B cell (primary cell): ENCODE results near the gene ERVMER34-1. TPM values are rescaled to one million over a fixed set of nuclear protein-coding genes. Genes with fewer than 3 reads are reported as not detected.

Experiments used
- ATAC-seq: fragments of 200-7000 bp; cut with Tn5 transposase; one replicate; pipeline ENCODE4 v1.10.0; 2021; ENCODE audit warnings: low read depth, mild to moderate bottlenecking, moderate number of reproducible peaks, moderate library complexity
- CTCF ChIA-PET: fragments of 350-600 bp; sonication (Branson Sonifier 250); formaldehyde crosslinking; loops from one replicate; lab custom pipeline; 2021; ENCODE audit warnings: antibody characterized with exemption, inconsistent platforms; lab: Charles Lee
- POLR2A ChIA-PET: fragments of 350-600 bp; sonication (Branson Sonifier 250); formaldehyde crosslinking; loops from one replicate; lab custom pipeline; 2021; ENCODE audit warnings: antibody characterized with exemption; lab: Charles Lee
- DNase-seq: peaks from one replicate; pipeline ENCODE4 v3.0.0; 2013
- H2AFZ ChIP-seq: 2 replicates; pipeline ENCODE4 v1.6.1; 2012; ENCODE audit warnings: mild to moderate bottlenecking, low read depth, low read length; ENCODE audit not compliant: insufficient read depth, poor library complexity, severe bottlenecking
- H3K27ac ChIP-seq, 2 donors: 1 replicate in 1 of 2; 2 replicates in 1 of 2; pipeline ENCODE4 v1.5.1; 2012 to 2013; ENCODE audit warnings: low read length in 2 of 2, mild to moderate bottlenecking in 2 of 2, moderate library complexity in 1 of 2
- H3K27me3 ChIP-seq, 4 experiments: fragments of 200-600 bp in 1 of 4; sonication (generic) in 1 of 4; replicated peaks in 1 of 4; 1 replicate in 2 of 4; 2 replicates in 2 of 4; pipeline versions ENCODE4 v1.6.1 to v1.7.0; 2013 to 2016; ENCODE audit warnings: low read length in 3 of 4, mild to moderate bottlenecking in 2 of 4, mixed read lengths in 1 of 4, moderate library complexity in 1 of 4; ENCODE audit not compliant: insufficient read depth in 4 of 4, control insufficient read depth in 3 of 4; ENCODE audit errors: control extremely low read depth in 1 of 4
- H3K36me3 ChIP-seq, 2 experiments: replicated peaks in 1 of 2; 1 replicate in 1 of 2; 2 replicates in 1 of 2; pipeline versions ENCODE4 v1.6.1 to v1.7.1; 2013; ENCODE audit warnings: low read length in 1 of 2; ENCODE audit not compliant: insufficient read depth in 2 of 2, control insufficient read depth in 1 of 2; ENCODE audit errors: control extremely low read depth in 1 of 2, extremely low read depth in 1 of 2
- H3K4me1 ChIP-seq, 2 donors: fragments of 200-600 bp in 1 of 2; sonication (generic) in 1 of 2; 1 replicate in 1 of 2; 2 replicates in 1 of 2; pipeline versions ENCODE4 v1.5.1 to v1.6.1; 2013 to 2017; ENCODE audit warnings: low read length in 2 of 2; ENCODE audit not compliant: control insufficient read depth in 2 of 2, insufficient read depth in 2 of 2
- H3K4me2 ChIP-seq: replicated peaks from 2 replicates; pipeline ENCODE3; 2012; ENCODE audit warnings: mild to moderate bottlenecking, low read depth, low read length; ENCODE audit not compliant: poor library complexity, severe bottlenecking
- H3K4me3 ChIP-seq, 5 experiments: fragments of 200-600 bp in 1 of 5; sonication (generic) in 1 of 5; 1 replicate in 3 of 5; 2 replicates in 2 of 5; pipeline versions ENCODE4 v1.5.1 to v1.7.0; 2011 to 2016; ENCODE audit warnings: low read length in 4 of 5, mild to moderate bottlenecking in 4 of 5, low read depth in 2 of 5, control low read depth in 1 of 5, moderate library complexity in 1 of 5; ENCODE audit not compliant: insufficient read depth in 1 of 5; ENCODE audit errors: control extremely low read depth in 1 of 5, extremely low read depth in 1 of 5
- H3K79me2 ChIP-seq: fragments of 200-600 bp; sonication (generic); one replicate; pipeline ENCODE4 v1.6.0; 2016; ENCODE audit warnings: low read length; ENCODE audit not compliant: control insufficient read depth, insufficient read depth
- H3K9ac ChIP-seq: fragments of 200-600 bp; sonication (generic); 2 replicates; pipeline ENCODE4 v1.6.1; 2017; ENCODE audit warnings: mild to moderate bottlenecking, low read length, moderate library complexity
- H3K9me3 ChIP-seq, 3 donors: one replicate each; pipeline versions ENCODE4 v1.6.1 to v1.7.1; 2013; ENCODE audit warnings: low read length in 2 of 3; ENCODE audit not compliant: control insufficient read depth in 2 of 3, insufficient read depth in 1 of 3; ENCODE audit errors: control extremely low read depth in 1 of 3
- H4K20me1 ChIP-seq: 2 replicates; pipeline ENCODE4 v1.6.0; 2012; ENCODE audit warnings: mild to moderate bottlenecking, low read length; ENCODE audit not compliant: insufficient read depth, control insufficient read depth, poor library complexity, severe bottlenecking
- H3K27ac Mint-ChIP-seq: one replicate; pipeline ENCODE4 v1.8.0; 2021; ENCODE audit warnings: mixed read lengths
- H3K27me3 Mint-ChIP-seq: one replicate; pipeline ENCODE4 v1.8.0; 2021; ENCODE audit warnings: mixed read lengths
- H3K4me1 Mint-ChIP-seq: one replicate; pipeline ENCODE4 v1.8.0; 2021; ENCODE audit warnings: mixed read lengths
- H3K4me3 Mint-ChIP-seq: one replicate; pipeline ENCODE4 v1.8.0; 2021; ENCODE audit warnings: mixed read lengths
- H3K9me3 Mint-ChIP-seq: one replicate; pipeline ENCODE4 v1.8.0; 2022; ENCODE audit warnings: mixed read lengths; ENCODE audit not compliant: insufficient read depth
- EZH2 ChIP-seq: IDR thresholded peaks from 2 replicates; pipeline ENCODE4 v1.6.1; 2012; ENCODE audit warnings: borderline replicate concordance, low read depth, mild to moderate bottlenecking, moderate library complexity, low read length; ENCODE audit not compliant: insufficient read depth, poor library complexity, severe bottlenecking
- WGBS: methylation state at CpG from one replicate; pipeline ENCODE4 v1.1.5; 2013; ENCODE audit warnings: missing lambda C conversion rate; ENCODE audit not compliant: insufficient coverage; 5-methylcytosine and 5-hydroxymethylcytosine counted together
- intact Hi-C: fragments of 100-400 bp; cut with micrococcal nuclease; formaldehyde crosslinking; loops from one replicate; pipeline ENCODE4 v1.10.0; 2022
- polyA plus RNA-seq: library from polyadenylated mRNA; depleted of rRNA; stranded (reverse); fragments of >200 nt; gene quantifications from 2 replicates; pipeline ENCODE4 v1.2.3, GENCODE V29; 2012
- total RNA-seq, 2 donors: library from RNA; stranded (reverse); fragments of 120-200 nt in 1 of 2; gene quantifications; 1 replicate in 1 of 2; 2 replicates in 1 of 2; pipeline versions ENCODE4 v1.2.3 to v1.2.4, GENCODE V29; 2013 to 2022
- TF ChIP-seq, protein P1 (sequence below): fragments of 200-600 bp; IDR thresholded peaks from one replicate; pipeline ENCODE4 v1.8.0; 2022; ENCODE audit warnings: antibody characterized with exemption, mild to moderate bottlenecking

The ERVMER34-1 gene
- total and polyA plus RNA-seq, 2 donors (not counting 1 experiment from before 2014, with no cell fraction given) = not detected

DNA sequence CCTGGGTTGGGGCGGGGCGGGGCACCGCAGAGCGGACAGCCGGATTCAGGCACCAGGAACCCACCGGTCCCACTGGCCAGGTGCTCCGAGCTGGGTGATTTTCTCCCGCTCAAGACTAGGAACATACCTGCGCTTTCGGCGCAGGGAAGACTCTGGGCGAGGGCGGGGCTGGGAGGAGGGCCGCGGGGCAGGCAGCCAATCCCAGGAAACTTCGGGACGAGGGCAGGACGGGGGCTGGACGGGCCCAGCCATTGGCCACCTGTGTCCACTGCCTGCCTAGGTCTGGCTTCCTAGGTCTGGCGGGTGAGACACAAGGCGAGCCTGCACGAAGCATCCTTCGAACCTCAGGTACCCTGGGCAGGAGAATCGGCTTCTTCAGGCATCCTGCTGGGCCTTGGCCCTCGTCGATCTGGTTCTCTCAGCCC lies 274 bp upstream of the ERVMER34-1 start:
- WGBS = 14% methylated on average over 26 of the region's 26 CpGs
- Mint-ChIP-seq H3K27me3 (peaks cover 61% of the 10 kb centered on the region), H3K4me3 (peak overlapping the region; percentile 83), H3K4me1 (peaks cover 13% of the 10 kb centered on the region), H3K9me3 (no peaks in the 10 kb centered on the region), H3K27ac (no peak overlapping the region)
- H2AFZ ChIP-seq = peak overlapping the region; percentile 78
- ChIA-PET POLR2A (no interaction called here), CTCF (no interaction called here)
- peak; percentile 12 for DNase-seq
- intact Hi-C loops = no loop called here
- TF ChIP-seq, protein P1, sequence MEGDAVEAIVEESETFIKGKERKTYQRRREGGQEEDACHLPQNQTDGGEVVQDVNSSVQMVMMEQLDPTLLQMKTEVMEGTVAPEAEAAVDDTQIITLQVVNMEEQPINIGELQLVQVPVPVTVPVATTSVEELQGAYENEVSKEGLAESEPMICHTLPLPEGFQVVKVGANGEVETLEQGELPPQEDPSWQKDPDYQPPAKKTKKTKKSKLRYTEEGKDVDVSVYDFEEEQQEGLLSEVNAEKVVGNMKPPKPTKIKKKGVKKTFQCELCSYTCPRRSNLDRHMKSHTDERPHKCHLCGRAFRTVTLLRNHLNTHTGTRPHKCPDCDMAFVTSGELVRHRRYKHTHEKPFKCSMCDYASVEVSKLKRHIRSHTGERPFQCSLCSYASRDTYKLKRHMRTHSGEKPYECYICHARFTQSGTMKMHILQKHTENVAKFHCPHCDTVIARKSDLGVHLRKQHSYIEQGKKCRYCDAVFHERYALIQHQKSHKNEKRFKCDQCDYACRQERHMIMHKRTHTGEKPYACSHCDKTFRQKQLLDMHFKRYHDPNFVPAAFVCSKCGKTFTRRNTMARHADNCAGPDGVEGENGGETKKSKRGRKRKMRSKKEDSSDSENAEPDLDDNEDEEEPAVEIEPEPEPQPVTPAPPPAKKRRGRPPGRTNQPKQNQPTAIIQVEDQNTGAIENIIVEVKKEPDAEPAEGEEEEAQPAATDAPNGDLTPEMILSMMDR = no peak
- no peak for TF ChIP-seq EZH2
- H3K27me3 ChIP-seq = peaks cover 0 to 41% (median 30%) of the 10 kb centered on the region in 4 experiments
- no peak for ATAC-seq
- peak overlapping the region; percentile 58 for H3K9ac ChIP-seq
- no peaks in the 10 kb centered on the region for H4K20me1 ChIP-seq
- H3K27ac ChIP-seq = no peak overlapping the region
- peak overlapping the region in 4 of 5 experiments; percentile 30 to 66 (median 44) for H3K4me3 ChIP-seq
- peaks cover 13 to 16% of the 10 kb centered on the region in 2 donors for H3K4me1 ChIP-seq
- H3K79me2 ChIP-seq = no peaks in the 10 kb centered on the region
- no peaks in the 10 kb centered on the region for H3K36me3 ChIP-seq
- peaks cover 0 to 18% (median 0%) of the 10 kb centered on the region in 3 donors for H3K9me3 ChIP-seq
- peak overlapping the region; percentile 91 for H3K4me2 ChIP-seq

DNA sequence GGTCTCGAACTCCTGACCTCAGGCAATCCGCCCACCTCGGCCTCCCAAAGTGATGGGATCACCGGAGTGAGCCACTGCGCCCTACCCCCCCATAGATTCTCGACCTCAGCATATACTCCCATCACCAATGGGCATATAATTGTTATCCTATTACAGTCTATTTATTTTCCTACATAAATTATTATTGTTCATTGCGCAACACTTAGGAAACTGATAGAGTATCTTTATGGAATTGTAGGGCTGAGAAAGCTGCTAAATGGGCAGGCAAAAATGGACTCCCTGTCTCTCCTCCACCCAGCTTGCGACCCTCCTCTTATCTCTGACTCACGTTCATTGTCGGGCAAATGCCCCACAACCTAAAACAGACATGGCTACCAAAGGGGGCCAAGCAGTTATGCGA lies 1.0 kb downstream of the ERVMER34-1 start:
- H3K4me3 ChIP-seq = no peak overlapping the region
- H3K9ac ChIP-seq = no peak overlapping the region
- H3K4me2 ChIP-seq = no peak overlapping the region
- CTCF ChIA-PET = no interaction called here
- TF ChIP-seq, protein P1 = no peak
- TF ChIP-seq EZH2 = no peak
- peaks cover 13 to 16% of the 10 kb centered on the region in 2 donors for H3K4me1 ChIP-seq
- Mint-ChIP-seq H3K4me3 (peak overlapping the region; percentile 83), H3K27ac (no peak overlapping the region), H3K9me3 (no peaks in the 10 kb centered on the region), H3K4me1 (peaks cover 11% of the 10 kb centered on the region), H3K27me3 (peaks cover 73% of the 10 kb centered on the region)
- intact Hi-C loops = no loop called here
- H2AFZ ChIP-seq = no peak overlapping the region
- POLR2A ChIA-PET = no interaction called here
- DNase-seq (peak; percentile 5), ATAC-seq (no peak)
- H3K79me2 ChIP-seq = no peaks in the 10 kb centered on the region
- peaks cover 0 to 18% (median 0%) of the 10 kb centered on the region in 3 donors for H3K9me3 ChIP-seq
- H4K20me1 ChIP-seq = no peaks in the 10 kb centered on the region
- H3K27me3 ChIP-seq = peaks cover 0 to 41% (median 31%) of the 10 kb centered on the region in 4 experiments
- H3K36me3 ChIP-seq = no peaks in the 10 kb centered on the region
- no CpG with 5 or more reads among the region's 11 CpGs for WGBS
- H3K27ac ChIP-seq = no peak overlapping the region
